ENCODE data around the gene TIGAR.

Gene TIGAR

GRCh38 chr12:4320853-4321701 is at the start of gene TIGAR:
Gene TIGAR, plus strand, starts transcription at chr12:4321213. Its CDS starts 59 bp downstream, at chr12:4321272.
- peak; percentile 65 to 84 for DNase-seq (ENCODE audit: extremely low read depth in 1 of 2, low read depth in 1 of 2)

GRCh38 chr12:4271717-4272423 is 49.1 kb upstream of the TIGAR start:
- peak; percentile 69 to 70 for DNase-seq (ENCODE audit: extremely low read depth in 1 of 2, low read depth in 1 of 2)

- DNase-seq (ENCODE audit: extremely low read depth in 1 of 2, low read depth in 1 of 2): peak in 1 of 2 donors; percentile 48
These were observed 48.4 kb upstream of the TIGAR start for GRCh38 chr12:4272424-4273272.

- no peak for DNase-seq (ENCODE audit: extremely low read depth in 1 of 2, low read depth in 1 of 2)
These were observed 47.8 kb upstream of the TIGAR start for GRCh38 chr12:4273273-4273651.

GRCh38 chr12:4273652-4274395 is 47.2 kb upstream of the TIGAR start, which contains the start of gene CCND2:
Gene CCND2, plus strand, starts transcription at chr12:4273762. Its CDS starts 279 bp downstream, at chr12:4274041.
- peak; percentile 56 to 57 for DNase-seq (ENCODE audit: extremely low read depth in 1 of 2, low read depth in 1 of 2)

- DNase-seq (ENCODE audit: extremely low read depth in 1 of 2, low read depth in 1 of 2): no peak
These were observed 46.5 kb upstream of the TIGAR start for GRCh38 chr12:4274396-4275015.

GRCh38 chr12:4275016-4275869 is 45.8 kb upstream of the TIGAR start:
- DNase-seq (ENCODE audit: extremely low read depth in 1 of 2, low read depth in 1 of 2): no peak

GRCh38 chr12:4275870-4276301 is 45.1 kb upstream of the TIGAR start:
- no peak for DNase-seq (ENCODE audit: extremely low read depth in 1 of 2, low read depth in 1 of 2)

- peak; percentile 70 to 73 for DNase-seq (ENCODE audit: extremely low read depth in 1 of 2, low read depth in 1 of 2)
These were observed 44.3 kb upstream of the TIGAR start for GRCh38 chr12:4276524-4277204.

GRCh38 chr12:4277205-4277543 is 43.8 kb upstream of the TIGAR start:
- no peak for DNase-seq (ENCODE audit: extremely low read depth in 1 of 2, low read depth in 1 of 2)

- DNase-seq (ENCODE audit: extremely low read depth in 1 of 2, low read depth in 1 of 2): no peak
These were observed 43.2 kb upstream of the TIGAR start for GRCh38 chr12:4277857-4278256.

GRCh38 chr12:4278329-4279197 is 42.5 kb upstream of the TIGAR start:
- no peak for DNase-seq (ENCODE audit: extremely low read depth in 1 of 2, low read depth in 1 of 2)

- DNase-seq (ENCODE audit: extremely low read depth in 1 of 2, low read depth in 1 of 2): no peak
These were observed 41.8 kb upstream of the TIGAR start for GRCh38 chr12:4279198-4279690.

GRCh38 chr12:4280351-4281163 is 40.5 kb upstream of the TIGAR start:
- no peak for DNase-seq (ENCODE audit: extremely low read depth in 1 of 2, low read depth in 1 of 2)

GRCh38 chr12:4281173-4281654 is 39.8 kb upstream of the TIGAR start:
- DNase-seq (ENCODE audit: extremely low read depth in 1 of 2, low read depth in 1 of 2): no peak

- no peak for DNase-seq (ENCODE audit: extremely low read depth in 1 of 2, low read depth in 1 of 2)
These were observed 38.7 kb upstream of the TIGAR start for GRCh38 chr12:4282103-4282891.

All from activated CD8-positive, alpha-beta memory T cell treated with anti-CD3 and anti-CD28 coated beads for 1 hour (primary cell).